Stomach (tissue), 9 donors: ENCODE results near the gene ACSF3. TPM values are rescaled to one million over a fixed set of nuclear protein-coding genes. Genes with fewer than 3 reads are reported as not detected.

Source experiments
- DNase-seq, 2 donors: peaks; one replicate each; pipeline versions ENCODE4 v3.0.0 to v3.0.0-alpha.2; 2013 to 2019
- H3K27ac ChIP-seq, 5 donors: fragments of 200-600 bp in 4 of 5; sonication (generic) in 4 of 5; one replicate each; pipeline ENCODE4 v1.5.1; 2013 to 2019; ENCODE audit warnings: mild to moderate bottlenecking in 1 of 5, moderate library complexity in 1 of 5
- H3K27me3 ChIP-seq, 3 donors: fragments of 200-600 bp; sonication (generic); one replicate each; pipeline ENCODE4 v1.5.1; 2017 to 2019; ENCODE audit warnings: mixed run types in 1 of 3
- H3K36me3 ChIP-seq, 4 donors: fragments of 200-600 bp; sonication (generic); 1 replicate in 3 of 4; 2 replicates in 1 of 4; pipeline ENCODE4 v1.5.1; 2016 to 2019
- H3K4me1 ChIP-seq, 4 donors: fragments of 200-600 bp; sonication (generic); one replicate each; pipeline ENCODE4 v1.5.1; 2016 to 2019
- H3K4me3 ChIP-seq, 4 donors: fragments of 200-600 bp; sonication (generic) in 3 of 4; one replicate each; pipeline ENCODE4 v1.5.1; 2016 to 2019; ENCODE audit warnings: mild to moderate bottlenecking in 1 of 4
- H3K9me3 ChIP-seq, 4 donors: fragments of 200-600 bp; sonication (generic); one replicate each; pipeline ENCODE4 v1.5.1; 2016 to 2019
- EP300 ChIP-seq: sonication (generic); formaldehyde crosslinking; IDR thresholded peaks from one replicate; pipeline ENCODE4 v1.6.1; 2017; ENCODE audit warnings: antibody characterized with exemption
- POLR2A ChIP-seq, 4 donors: fragments of 450-650 bp; IDR thresholded peaks; one replicate each; pipeline ENCODE4 v1.6.1; 2016; ENCODE audit warnings: antibody characterized with exemption in 4 of 4, control low read depth in 2 of 4, mild to moderate bottlenecking in 1 of 4, moderate library complexity in 1 of 4
- POLR2AphosphoS5 ChIP-seq, 3 donors: sonication (generic); formaldehyde crosslinking; IDR thresholded peaks; one replicate each; pipeline ENCODE4 v1.6.1; 2016; ENCODE audit warnings: antibody characterized with exemption in 3 of 3
- WGBS, 5 donors: extraction: QIAGEN DNeasy Blood & Tissue Kit in 3 of 5; methylation state at CpG; one replicate each; pipeline versions ENCODE4 v1.1.5 to v1.1.7; 2013 to 2018; 5-methylcytosine and 5-hydroxymethylcytosine counted together
- intact Hi-C: fragments of 100-400 bp; cut with DNase I; formaldehyde crosslinking; loops from one replicate; pipeline ENCODE4 v1.15.1; 2023; ENCODE audit warnings: low total_unique reads
- polyA plus RNA-seq, 3 donors: library from polyadenylated mRNA; stranded (reverse); fragments of 200-250 nt; gene quantifications; one replicate each; pipeline ENCODE4 v1.2.3, GENCODE V29; 2013
- total RNA-seq, 5 donors: library from RNA; depleted of rRNA; stranded (reverse); fragments of >200 nt; gene quantifications; one replicate each; pipeline versions ENCODE4 v1.1.0 to v1.2.3, GENCODE V29; 2014 to 2016
- TF ChIP-seq, protein P1 (sequence below), 7 experiments: fragments of 450-650 bp in 4 of 7; fragments of 200-600 bp in 3 of 7; sonication (generic) in 3 of 7; IDR thresholded peaks; one replicate each; pipeline ENCODE4 v1.5.1; 2016 to 2019; ENCODE audit warnings: antibody characterized with exemption in 7 of 7, control low read depth in 2 of 7, mild to moderate bottlenecking in 1 of 7
- donor health status: healthy with polysubstance abuse.
- donor health status: Bipolar disorder and iron deficiency.
- donor health status: healthy.

The ACSF3 gene
- total and polyA plus RNA-seq, 8 donors = 16.9 to 265 (median 30.7) TPM

DNA sequence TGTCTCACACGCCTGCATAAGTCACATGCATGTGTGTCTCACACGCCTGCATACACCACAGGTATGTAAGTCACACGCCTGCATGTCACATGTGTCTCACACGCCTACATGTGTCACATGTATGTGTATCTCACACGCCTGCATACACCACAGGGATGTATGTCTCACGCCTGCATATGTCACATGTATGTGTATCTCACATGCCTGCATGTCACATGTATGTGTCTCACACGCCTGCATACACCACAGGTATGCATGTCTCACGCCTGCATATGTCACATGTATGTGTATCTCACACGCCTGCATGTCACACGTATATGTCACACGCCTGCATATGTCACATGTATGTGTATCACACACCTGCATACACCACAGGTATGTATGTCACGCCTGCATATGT lies 64.1 kb downstream of the ACSF3 start:
- peaks cover 0 to 4% (median 2%) of the 10 kb centered on the region in 4 donors for H3K36me3 ChIP-seq
- TF ChIP-seq EP300 (no peak), POLR2A (IDR thresholded peaks at IDR 0.05) (no peak), POLR2AphosphoS5 (IDR thresholded peaks at IDR 0.05) (no peak)
- TF ChIP-seq, protein P1, sequence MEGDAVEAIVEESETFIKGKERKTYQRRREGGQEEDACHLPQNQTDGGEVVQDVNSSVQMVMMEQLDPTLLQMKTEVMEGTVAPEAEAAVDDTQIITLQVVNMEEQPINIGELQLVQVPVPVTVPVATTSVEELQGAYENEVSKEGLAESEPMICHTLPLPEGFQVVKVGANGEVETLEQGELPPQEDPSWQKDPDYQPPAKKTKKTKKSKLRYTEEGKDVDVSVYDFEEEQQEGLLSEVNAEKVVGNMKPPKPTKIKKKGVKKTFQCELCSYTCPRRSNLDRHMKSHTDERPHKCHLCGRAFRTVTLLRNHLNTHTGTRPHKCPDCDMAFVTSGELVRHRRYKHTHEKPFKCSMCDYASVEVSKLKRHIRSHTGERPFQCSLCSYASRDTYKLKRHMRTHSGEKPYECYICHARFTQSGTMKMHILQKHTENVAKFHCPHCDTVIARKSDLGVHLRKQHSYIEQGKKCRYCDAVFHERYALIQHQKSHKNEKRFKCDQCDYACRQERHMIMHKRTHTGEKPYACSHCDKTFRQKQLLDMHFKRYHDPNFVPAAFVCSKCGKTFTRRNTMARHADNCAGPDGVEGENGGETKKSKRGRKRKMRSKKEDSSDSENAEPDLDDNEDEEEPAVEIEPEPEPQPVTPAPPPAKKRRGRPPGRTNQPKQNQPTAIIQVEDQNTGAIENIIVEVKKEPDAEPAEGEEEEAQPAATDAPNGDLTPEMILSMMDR (IDR thresholded peaks at IDR 0.05) = no peak
- H3K27ac ChIP-seq = no peak overlapping the region
- H3K27me3 ChIP-seq = peaks cover 0 to 40% (median 13%) of the 10 kb centered on the region in 3 donors
- 92 to 95% (median 94%) methylated on average over 12 of the region's 12 CpGs for WGBS, 5 donors
- H3K4me1 ChIP-seq = peaks cover 15 to 35% (median 26%) of the 10 kb centered on the region in 4 donors
- no peak overlapping the region for H3K4me3 ChIP-seq
- DNase-seq = no peak
- H3K9me3 ChIP-seq = no peaks in the 10 kb centered on the region
- intact Hi-C loops = no loop called here

GRCh38 chr16:89159066-89159849 lies 65.6 kb downstream of the ACSF3 start:
- TF ChIP-seq POLR2AphosphoS5 (IDR thresholded peaks at IDR 0.05) = no peak
- TF ChIP-seq, protein P1 (IDR thresholded peaks at IDR 0.05) = no peak
- no peak for TF ChIP-seq EP300
- no peak for TF ChIP-seq POLR2A (IDR thresholded peaks at IDR 0.05)
- WGBS, 5 donors = 72 to 82% (median 77%) methylated on average over 30 to 48 of the region's 48 CpGs
- intact Hi-C loops = no loop called here

GRCh38 chr16:89159850-89160354 lies 66.2 kb downstream of the ACSF3 start:
- TF ChIP-seq POLR2A (IDR thresholded peaks at IDR 0.05) (no peak), POLR2AphosphoS5 (IDR thresholded peaks at IDR 0.05) (no peak), EP300 (no peak)
- TF ChIP-seq, protein P1 (IDR thresholded peaks at IDR 0.05) = no peak
- H3K9me3 ChIP-seq = no peaks in the 10 kb centered on the region
- no peak overlapping the region for H3K4me3 ChIP-seq
- H3K36me3 ChIP-seq = no peaks in the 10 kb centered on the region
- peaks cover 0 to 55% (median 13%) of the 10 kb centered on the region in 3 donors for H3K27me3 ChIP-seq
- H3K27ac ChIP-seq = no peak overlapping the region
- peaks cover 7 to 24% (median 17%) of the 10 kb centered on the region in 4 donors for H3K4me1 ChIP-seq
- intact Hi-C loops = no loop called here
- DNase-seq = no peak
- WGBS, 5 donors = 86 to 88% (median 88%) methylated on average over 14 to 20 of the region's 20 CpGs

More at GRCh38 chr16:89159066-89159849, 65.6 kb downstream of the ACSF3 start:
- no peaks in the 10 kb centered on the region for H3K36me3 ChIP-seq
- no peak for DNase-seq
- H3K4me1 ChIP-seq = peaks cover 13 to 30% (median 23%) of the 10 kb centered on the region in 4 donors
- H3K27me3 ChIP-seq = peaks cover 0 to 49% (median 13%) of the 10 kb centered on the region in 3 donors
- H3K9me3 ChIP-seq = no peaks in the 10 kb centered on the region
- H3K4me3 ChIP-seq = no peak overlapping the region
- no peak overlapping the region for H3K27ac ChIP-seq

- intact Hi-C loops = no loop called here
- WGBS, 5 donors = 84 to 90% (median 87%) methylated on average over 18 to 29 of the region's 29 CpGs
- no peak overlapping the region for H3K27ac ChIP-seq
Observed at GRCh38 chr16:89160977-89161701, 67.5 kb downstream of the ACSF3 start.

More at GRCh38 chr16:89160977-89161701, 67.5 kb downstream of the ACSF3 start:
- no peak for TF ChIP-seq EP300
- Histone ChIP-seq H3K4me1 (peaks cover 0 to 11% (median 7%) of the 10 kb centered on the region in 4 donors), H3K4me3 (no peak overlapping the region), H3K27me3 (peaks cover 0 to 60% (median 17%) of the 10 kb centered on the region in 3 donors), H3K36me3 (no peaks in the 10 kb centered on the region), H3K9me3 (no peaks in the 10 kb centered on the region)
- no peak for DNase-seq
